Glomerular endothelial cell (primary cell): Measurements from ENCODE around the gene ABCC10. TPM values are rescaled to one million over a fixed set of nuclear protein-coding genes. Genes with fewer than 3 reads are reported as not detected.
"Not testable (repeated sequence)": the region's sequence is repeated elsewhere in the genome, so short reads cannot be mapped to it uniquely, and the experiment has no call there.

Experiments
- DNase-seq: peaks from one replicate; pipeline ENCODE4 v3.0.0-alpha.2; 2011; ENCODE audit warnings: low read depth, low spot score; ENCODE audit errors: extremely low read depth
- total RNA-seq: library from RNA; depleted of rRNA; stranded (reverse); fragments of >200 nt; gene quantifications from 2 replicates; pipeline ENCODE4 v1.2.3, GENCODE V29; 2015

The ABCC10 gene
- total RNA-seq, 1 donor from 2014 or later, result 32.6 TPM

DNA sequence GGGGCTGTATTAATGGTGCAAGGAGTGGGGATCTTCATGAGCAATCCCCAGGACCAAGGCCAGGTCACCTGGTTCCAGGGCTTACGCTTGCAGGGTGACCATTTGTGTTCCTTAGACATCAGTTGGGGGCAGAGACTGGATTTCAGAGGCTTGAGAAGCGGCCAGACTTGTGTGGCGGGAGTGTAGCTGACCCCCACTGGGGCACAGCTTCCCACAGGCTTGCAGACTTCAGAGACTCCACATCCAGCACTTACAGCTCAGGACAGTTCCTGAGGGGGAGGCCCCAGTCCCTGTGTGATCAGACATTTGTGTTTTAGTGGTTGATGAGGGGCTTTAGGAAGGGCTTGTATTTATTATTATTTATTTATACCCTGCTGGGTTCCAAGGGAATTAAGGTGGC, 65.3 kb downstream of the ABCC10 start:
- no peak for DNase-seq

DNA sequence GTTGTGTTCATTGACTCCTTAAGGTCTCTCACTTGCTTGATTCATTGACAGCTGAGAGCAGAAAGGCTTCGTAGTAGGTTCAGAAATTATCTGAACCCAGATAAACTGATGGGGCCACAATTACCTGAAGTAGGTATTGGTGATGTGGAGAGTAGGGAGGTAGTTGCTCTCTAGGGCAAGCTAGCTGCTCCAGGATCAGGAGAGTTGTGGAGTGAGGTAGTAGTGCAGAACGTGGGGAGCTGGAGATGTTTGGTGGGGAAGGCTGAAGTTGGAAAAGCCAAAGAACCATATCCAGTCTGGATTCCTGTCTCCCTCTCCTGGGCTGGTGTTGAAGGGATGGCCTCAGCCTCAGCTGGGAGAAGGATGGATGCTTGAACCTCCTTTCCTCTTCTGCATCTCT, 65.9 kb downstream of the ABCC10 start:
- DNase-seq, result no peak

DNA sequence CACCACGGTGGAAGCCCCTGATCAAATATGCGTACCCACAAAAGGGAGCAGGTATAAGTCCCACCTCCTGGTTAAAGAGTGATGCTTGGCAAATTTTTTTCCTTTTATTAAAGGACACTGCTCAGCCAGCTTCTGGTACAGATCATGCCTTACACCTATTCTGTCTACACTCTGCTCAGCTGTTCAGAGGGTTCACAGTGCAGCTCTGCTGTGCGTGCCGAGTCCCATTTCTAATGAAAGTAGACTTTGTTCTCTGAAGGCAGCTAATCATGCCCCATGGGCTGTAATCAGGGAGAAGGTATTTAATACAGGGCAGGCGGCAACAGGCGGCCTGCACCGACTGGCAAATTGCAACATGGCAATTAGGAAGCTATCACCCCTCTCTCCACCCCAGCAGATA, 66.5 kb downstream of the ABCC10 start:
- no peak for DNase-seq

DNA sequence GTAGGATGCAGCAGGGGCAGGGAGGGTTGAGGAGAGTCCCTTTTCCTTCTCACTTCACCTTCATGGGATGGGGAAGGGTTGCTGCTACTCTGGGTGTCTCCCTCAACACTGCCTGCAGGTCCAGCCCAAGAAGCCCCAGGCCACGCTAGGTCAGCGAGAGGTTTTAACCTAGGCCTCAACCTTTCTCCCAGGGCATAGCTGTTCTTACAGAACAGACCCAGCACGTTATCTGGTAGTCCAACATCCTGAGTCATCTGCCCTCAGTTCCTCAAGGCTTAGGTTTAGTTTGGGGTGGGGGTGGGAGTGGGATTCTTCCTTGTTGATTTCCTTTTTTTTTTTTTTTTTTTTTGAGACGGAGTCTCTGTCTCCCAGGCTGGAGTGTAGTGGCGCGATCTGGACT, 67.0 kb downstream of the ABCC10 start:
- no peak for DNase-seq

DNA sequence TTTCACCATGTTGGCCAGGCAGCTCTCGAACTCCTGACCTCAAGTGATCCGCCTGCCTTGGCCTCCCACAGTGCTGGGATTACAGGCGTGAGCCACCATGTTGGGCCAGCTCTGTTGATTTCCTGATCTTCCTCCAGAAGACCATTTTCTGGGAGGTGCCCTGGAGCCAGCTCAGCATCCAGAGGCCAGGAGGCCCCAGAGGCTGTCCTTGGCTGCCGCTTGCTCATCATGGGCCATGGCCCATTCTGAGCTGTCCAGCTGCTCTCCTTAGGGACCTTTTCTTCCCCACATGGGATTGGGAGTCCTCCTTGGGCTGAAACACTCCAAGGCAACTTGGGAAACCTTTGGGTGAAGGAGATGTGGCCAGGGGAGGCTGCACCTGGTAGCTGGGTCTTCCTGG, 67.4 kb downstream of the ABCC10 start:
- no peak for DNase-seq

DNA sequence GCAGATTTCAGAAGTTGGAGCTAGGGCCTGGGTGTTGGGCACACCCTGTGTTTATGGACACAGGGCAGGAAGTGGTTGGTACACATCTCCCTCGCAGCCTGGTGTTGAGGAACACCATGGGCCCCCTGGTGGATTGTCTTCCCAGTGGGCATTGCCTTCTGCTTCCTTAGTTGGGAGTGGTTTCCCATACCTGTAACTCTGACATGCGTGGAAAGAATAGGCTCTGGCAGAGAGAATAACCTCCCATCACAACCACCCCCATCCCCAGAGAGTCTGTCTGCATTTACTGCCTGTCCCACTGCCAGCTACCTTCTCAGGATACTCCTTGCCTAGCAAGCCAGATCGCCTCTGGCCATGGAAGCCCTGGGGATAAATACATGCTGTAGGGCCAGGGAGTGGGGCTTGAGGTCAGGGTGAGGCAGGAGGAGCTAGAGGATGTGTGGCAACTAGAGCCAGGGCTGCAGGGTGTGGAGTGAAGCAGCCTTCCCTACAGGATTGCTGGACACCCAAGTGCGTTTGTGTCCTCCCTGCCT, 68.1 kb downstream of the ABCC10 start:
- DNase-seq, result no peak

DNA sequence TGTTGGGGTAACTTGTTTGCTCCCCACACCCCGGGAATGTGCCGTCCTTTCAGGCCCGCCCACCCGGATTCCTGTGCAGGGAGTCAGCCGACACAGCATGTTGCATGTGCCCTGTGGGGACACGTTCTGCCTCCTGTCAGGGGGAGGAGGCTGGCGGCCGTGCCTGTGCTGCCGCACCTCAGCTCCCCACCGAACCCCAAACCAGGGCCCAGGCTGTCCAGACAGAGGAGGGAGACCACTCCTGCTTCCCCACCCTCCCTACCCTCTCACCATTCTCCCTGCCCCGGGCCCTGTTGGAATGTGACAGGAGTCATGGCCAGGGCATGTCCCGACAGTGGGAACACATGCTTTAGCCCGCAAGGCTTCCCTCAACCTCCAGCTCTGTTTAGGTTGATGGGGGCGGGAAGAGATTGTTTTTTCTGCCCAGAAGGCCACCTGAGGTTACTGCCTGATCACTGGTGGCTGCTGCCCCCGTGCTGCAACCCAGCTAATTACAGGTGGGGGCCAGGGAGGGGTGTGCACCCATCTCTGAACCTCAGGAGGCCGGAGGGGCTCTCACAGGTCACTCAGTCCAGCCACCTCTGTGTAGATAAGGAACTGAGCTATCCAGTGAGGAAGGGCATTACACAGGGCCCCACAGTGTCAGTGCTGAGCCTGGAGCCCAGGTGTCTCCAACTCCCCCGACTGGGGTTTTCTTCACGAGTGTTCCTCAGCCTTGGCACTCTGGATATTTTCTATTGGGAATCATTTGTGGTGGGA, 69.2 kb downstream of the ABCC10 start:
- DNase-seq, result no peak

DNA sequence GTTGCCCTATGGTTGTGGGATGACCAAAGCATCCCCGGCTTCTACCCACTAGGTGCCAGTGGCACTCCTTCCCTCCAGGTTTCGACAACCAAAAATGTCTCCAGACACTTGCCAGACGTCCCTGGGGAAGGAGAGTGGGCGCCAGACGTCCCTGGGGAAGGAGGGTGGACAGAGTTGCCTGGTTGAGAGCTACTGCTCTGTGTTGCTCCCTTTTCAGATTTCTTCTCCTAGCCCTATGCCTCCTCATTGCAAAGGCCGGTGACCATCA, 69.7 kb downstream of the ABCC10 start:
- DNase-seq, result no peak

DNA sequence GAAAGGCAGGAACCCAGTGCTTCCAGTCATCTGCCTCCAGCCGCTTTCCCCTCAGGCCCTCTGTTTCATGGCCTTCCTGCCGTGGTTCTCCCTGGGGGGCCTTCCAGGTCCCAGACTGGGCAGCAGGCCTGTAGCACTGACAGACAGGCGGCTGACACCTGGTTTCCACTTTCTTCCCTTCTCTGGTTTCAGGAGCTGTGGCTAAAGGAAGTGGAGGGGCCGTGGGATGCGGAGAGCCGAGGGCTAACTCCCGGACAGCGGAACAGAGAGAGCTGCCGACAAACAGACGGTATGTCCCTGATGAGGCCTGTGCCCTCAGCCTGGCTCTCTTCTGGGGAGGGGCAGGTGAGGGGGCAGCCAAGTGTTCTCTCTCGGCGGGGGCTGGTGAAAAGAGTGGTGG, 70.3 kb downstream of the ABCC10 start:
- DNase-seq, result no peak

DNA sequence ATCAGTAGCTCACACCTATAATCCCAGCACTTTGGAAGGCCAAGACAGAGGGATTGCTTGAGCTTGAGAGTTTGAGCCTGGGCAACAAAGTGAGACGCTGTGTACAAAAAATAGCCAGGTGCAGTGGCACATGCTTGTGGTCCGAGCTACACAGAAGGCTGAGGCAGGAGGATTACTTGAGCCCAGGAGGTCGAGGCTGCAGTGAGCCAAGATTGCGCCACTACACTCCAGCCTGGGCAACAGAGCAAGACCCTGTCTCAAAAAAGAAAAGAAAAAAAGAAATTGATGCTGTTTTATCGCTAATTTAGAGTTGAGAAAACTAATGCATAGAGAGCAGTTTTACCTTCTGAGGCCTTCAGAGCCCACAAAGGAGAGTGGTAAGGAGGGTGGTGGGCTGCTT, 71.0 kb downstream of the ABCC10 start:
- not testable (repeated sequence) for DNase-seq

DNA sequence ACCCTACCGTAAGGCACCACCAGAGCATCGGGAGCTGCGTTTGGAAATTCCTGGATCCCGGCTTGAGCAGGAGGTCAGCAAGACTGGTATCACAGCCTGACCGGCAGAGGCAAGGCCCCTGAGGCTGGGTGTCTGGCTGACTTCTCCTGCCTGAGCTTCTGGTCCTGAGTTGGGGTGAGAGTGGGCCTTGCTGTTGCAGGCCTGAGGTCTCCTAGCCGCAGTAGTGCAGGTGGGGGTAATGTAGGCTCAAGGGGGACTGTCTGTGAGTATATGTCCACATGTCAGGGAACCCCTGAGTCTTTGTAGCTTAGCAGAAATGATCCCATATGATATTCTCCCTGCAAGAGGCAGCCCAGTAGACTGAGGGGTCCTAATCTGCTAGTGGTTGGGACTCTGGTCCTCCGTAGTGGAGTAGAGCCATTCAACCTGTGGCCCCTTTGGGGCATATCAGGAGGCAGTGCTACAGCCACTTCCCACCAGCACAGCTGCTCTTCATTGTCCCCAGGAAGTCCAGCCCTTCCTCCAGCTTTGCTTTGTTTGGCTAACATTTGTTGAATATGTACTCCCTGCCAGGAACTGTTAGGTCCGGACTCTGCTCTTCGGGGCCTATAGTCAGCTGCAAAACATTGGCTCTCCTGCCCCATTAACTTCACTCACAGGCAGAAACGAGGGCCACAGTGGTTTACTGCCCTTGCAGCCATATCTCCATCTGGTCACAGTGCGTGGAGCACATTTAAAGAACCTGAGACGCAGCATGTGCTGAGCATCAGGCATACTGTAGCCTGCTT, 71.9 kb downstream of the ABCC10 start:
- DNase-seq, result no peak

Other genes starting within 250 kb of the ABCC10 start
- gene CUL9, start 245.3 kb upstream of the ABCC10 start, total RNA-seq, result 42.1 and 49.7 TPM in 2 replicates
- gene DNPH1, start 198.1 kb upstream of the ABCC10 start, total RNA-seq, result 87.5 and 133 TPM in 2 replicates
- 0.06 TPM in 1 of 2 replicates, not detected in the other for gene TTBK1, start 184.1 kb upstream of the ABCC10 start, total RNA-seq
- gene SLC22A7, start 129.3 kb upstream of the ABCC10 start, total RNA-seq, result not detected in 2 replicates
- gene CRIP3, start 118.7 kb upstream of the ABCC10 start, total RNA-seq, result not detected in 2 replicates
- 10.2 and 16.0 TPM in 2 replicates for gene ZNF318, start 57.9 kb upstream of the ABCC10 start, total RNA-seq
- gene DLK2, start 28.0 kb downstream of the ABCC10 start, total RNA-seq, result 0.88 and 0.92 TPM in 2 replicates
- 26.0 and 26.5 TPM in 2 replicates for gene TJAP1, start 50.0 kb downstream of the ABCC10 start, total RNA-seq
- 0.12 TPM in 1 of 2 replicates, not detected in the other for gene LRRC73, start 82.8 kb downstream of the ABCC10 start, total RNA-seq
- 171 and 190 TPM in 2 replicates for gene YIPF3, start 89.4 kb downstream of the ABCC10 start, total RNA-seq
- 24.5 and 26.3 TPM in 2 replicates for gene POLR1C, start 89.5 kb downstream of the ABCC10 start, total RNA-seq
- 27.1 and 27.7 TPM in 2 replicates for gene XPO5, start 148.5 kb downstream of the ABCC10 start, total RNA-seq
- 26.4 and 27.6 TPM in 2 replicates for gene POLH, start 148.6 kb downstream of the ABCC10 start, total RNA-seq
- 44.9 and 68.1 TPM in 2 replicates for gene GTPBP2, start 201.7 kb downstream of the ABCC10 start, total RNA-seq
- 33.5 and 48.7 TPM in 2 replicates for gene MAD2L1BP, start 208.3 kb downstream of the ABCC10 start, total RNA-seq
- 0.41 TPM in 1 of 2 replicates, not detected in the other for gene RSPH9, start 217.5 kb downstream of the ABCC10 start, total RNA-seq